Activated naive CD4-positive, alpha-beta T cell treated with anti-CD3 and anti-CD28 coated beads, Interleukin-2, amount 10 ng/mL, durations not matched to agents 7 days and 5 days (primary cell): ENCODE results near the gene EEFSEC.

ENCODE experiments used
- CTCF ChIA-PET: fragments of 350-600 bp; sonication (Branson Sonifier 250); formaldehyde crosslinking; loops from one replicate; lab custom pipeline; 2021; ENCODE audit warnings: antibody characterized with exemption; lab: Charles Lee
- DNase-seq: peaks from one replicate; pipeline ENCODE4 v3.0.0-alpha.2; 2020
- H3K27ac Mint-ChIP-seq: one replicate; pipeline ENCODE4 v1.8.0; 2021; ENCODE audit warnings: mild to moderate bottlenecking, moderate library complexity, mixed read lengths
- H3K27me3 Mint-ChIP-seq: one replicate; pipeline ENCODE4 v1.8.0; 2021; ENCODE audit warnings: mild to moderate bottlenecking, mixed read lengths
- H3K36me3 Mint-ChIP-seq: one replicate; pipeline ENCODE4 v1.8.0; 2021; ENCODE audit warnings: mixed read lengths
- H3K4me1 Mint-ChIP-seq: one replicate; pipeline ENCODE4 v1.8.0; 2021; ENCODE audit warnings: mixed read lengths
- H3K4me3 Mint-ChIP-seq: one replicate; pipeline ENCODE4 v1.8.0; 2021; ENCODE audit warnings: mild to moderate bottlenecking, moderate library complexity, mixed read lengths
- H3K9me3 Mint-ChIP-seq: one replicate; pipeline ENCODE4 v1.8.0; 2021; ENCODE audit warnings: mixed read lengths

Gene EEFSEC

GRCh38 chr3:128276146-128276435 lies 122.8 kb downstream of the EEFSEC start:
- CTCF ChIA-PET: no interaction called here
- H3K27ac Mint-ChIP-seq: no peak overlapping the region
- no peaks in the 10 kb centered on the region for H3K9me3 Mint-ChIP-seq
- H3K4me3 Mint-ChIP-seq: no peak overlapping the region
- DNase-seq: no peak
- H3K36me3 Mint-ChIP-seq: no peaks in the 10 kb centered on the region
- no peaks in the 10 kb centered on the region for H3K27me3 Mint-ChIP-seq
- H3K4me1 Mint-ChIP-seq: no peaks in the 10 kb centered on the region

GRCh38 chr3:128276577-128277183 lies 123.4 kb downstream of the EEFSEC start:
- H3K27ac Mint-ChIP-seq: no peak overlapping the region
- H3K27me3 Mint-ChIP-seq: no peaks in the 10 kb centered on the region
- H3K4me1 Mint-ChIP-seq: no peaks in the 10 kb centered on the region
- no peaks in the 10 kb centered on the region for H3K36me3 Mint-ChIP-seq
- DNase-seq: no peak
- H3K4me3 Mint-ChIP-seq: no peak overlapping the region
- no peaks in the 10 kb centered on the region for H3K9me3 Mint-ChIP-seq
- CTCF ChIA-PET: no interaction called here

GRCh38 chr3:128277378-128278069 lies 124.2 kb downstream of the EEFSEC start:
- H3K9me3 Mint-ChIP-seq: no peaks in the 10 kb centered on the region
- no peaks in the 10 kb centered on the region for H3K36me3 Mint-ChIP-seq
- H3K4me3 Mint-ChIP-seq: no peak overlapping the region
- H3K4me1 Mint-ChIP-seq: no peaks in the 10 kb centered on the region
- no peak for DNase-seq
- H3K27ac Mint-ChIP-seq: no peak overlapping the region
- CTCF ChIA-PET: no interaction called here
- H3K27me3 Mint-ChIP-seq: no peaks in the 10 kb centered on the region

- no peak for DNase-seq
- H3K4me3 Mint-ChIP-seq: no peak overlapping the region
- no peaks in the 10 kb centered on the region for H3K9me3 Mint-ChIP-seq
- no peaks in the 10 kb centered on the region for H3K4me1 Mint-ChIP-seq
- H3K36me3 Mint-ChIP-seq: no peaks in the 10 kb centered on the region
- no peaks in the 10 kb centered on the region for H3K27me3 Mint-ChIP-seq
- H3K27ac Mint-ChIP-seq: no peak overlapping the region
- CTCF ChIA-PET: no interaction called here
Observed at GRCh38 chr3:128278130-128278529, 124.8 kb downstream of the EEFSEC start.

GRCh38 chr3:128278761-128279600 lies 125.7 kb downstream of the EEFSEC start:
- Mint-ChIP-seq H3K9me3 (no peaks in the 10 kb centered on the region), H3K27ac (no peak overlapping the region), H3K4me1 (no peaks in the 10 kb centered on the region), H3K4me3 (no peak overlapping the region), H3K36me3 (no peaks in the 10 kb centered on the region), H3K27me3 (no peaks in the 10 kb centered on the region)
- DNase-seq: no peak
- CTCF ChIA-PET: no interaction called here

GRCh38 chr3:128279601-128279880 lies 126.3 kb downstream of the EEFSEC start:
- Mint-ChIP-seq H3K9me3 (no peaks in the 10 kb centered on the region), H3K36me3 (no peaks in the 10 kb centered on the region), H3K27ac (no peak overlapping the region), H3K4me3 (no peak overlapping the region), H3K27me3 (no peaks in the 10 kb centered on the region), H3K4me1 (no peaks in the 10 kb centered on the region)
- no peak for DNase-seq
- CTCF ChIA-PET: no interaction called here

- DNase-seq: no peak
- no peaks in the 10 kb centered on the region for H3K27me3 Mint-ChIP-seq
- H3K9me3 Mint-ChIP-seq: no peaks in the 10 kb centered on the region
- CTCF ChIA-PET: no interaction called here
- no peak overlapping the region for H3K27ac Mint-ChIP-seq
- H3K36me3 Mint-ChIP-seq: no peaks in the 10 kb centered on the region
- no peaks in the 10 kb centered on the region for H3K4me1 Mint-ChIP-seq
- no peak overlapping the region for H3K4me3 Mint-ChIP-seq
Observed at GRCh38 chr3:128280481-128281052, 127.3 kb downstream of the EEFSEC start.

GRCh38 chr3:128281056-128281455 lies 127.8 kb downstream of the EEFSEC start:
- no peak overlapping the region for H3K27ac Mint-ChIP-seq
- H3K4me3 Mint-ChIP-seq: no peak overlapping the region
- no peaks in the 10 kb centered on the region for H3K27me3 Mint-ChIP-seq
- CTCF ChIA-PET: no interaction called here
- no peaks in the 10 kb centered on the region for H3K9me3 Mint-ChIP-seq
- H3K4me1 Mint-ChIP-seq: no peaks in the 10 kb centered on the region
- DNase-seq: no peak
- no peaks in the 10 kb centered on the region for H3K36me3 Mint-ChIP-seq

- H3K27me3 Mint-ChIP-seq: no peaks in the 10 kb centered on the region
- H3K4me1 Mint-ChIP-seq: no peaks in the 10 kb centered on the region
- no peaks in the 10 kb centered on the region for H3K9me3 Mint-ChIP-seq
- no peak overlapping the region for H3K4me3 Mint-ChIP-seq
- DNase-seq: no peak
- CTCF ChIA-PET: no interaction called here
- H3K36me3 Mint-ChIP-seq: no peaks in the 10 kb centered on the region
- H3K27ac Mint-ChIP-seq: no peak overlapping the region
Observed at GRCh38 chr3:128281461-128282367, 128.4 kb downstream of the EEFSEC start.

- CTCF ChIA-PET: no interaction called here
- H3K9me3 Mint-ChIP-seq: no peaks in the 10 kb centered on the region
- peaks cover 6% of the 10 kb centered on the region for H3K36me3 Mint-ChIP-seq
- H3K27me3 Mint-ChIP-seq: no peaks in the 10 kb centered on the region
- no peak overlapping the region for H3K27ac Mint-ChIP-seq
- no peak overlapping the region for H3K4me3 Mint-ChIP-seq
- DNase-seq: no peak
- H3K4me1 Mint-ChIP-seq: no peaks in the 10 kb centered on the region
Observed at GRCh38 chr3:128282380-128283196, 129.3 kb downstream of the EEFSEC start.

GRCh38 chr3:128283421-128283820 lies 130.1 kb downstream of the EEFSEC start:
- Mint-ChIP-seq H3K9me3 (no peaks in the 10 kb centered on the region), H3K27me3 (no peaks in the 10 kb centered on the region), H3K36me3 (peaks cover 8% of the 10 kb centered on the region), H3K4me1 (no peaks in the 10 kb centered on the region), H3K4me3 (no peak overlapping the region), H3K27ac (no peak overlapping the region)
- DNase-seq: no peak
- CTCF ChIA-PET: no interaction called here

GRCh38 chr3:128285042-128285966 lies 132.0 kb downstream of the EEFSEC start:
- no peaks in the 10 kb centered on the region for H3K27me3 Mint-ChIP-seq
- CTCF ChIA-PET: interaction anchor here (0.5 kb wide), 1 partner anchor 483 kb away, joined by 3 read pairs; no protein-coding TSS in a partner anchor
- DNase-seq: no peak
- peaks cover 16% of the 10 kb centered on the region for H3K36me3 Mint-ChIP-seq
- no peaks in the 10 kb centered on the region for H3K9me3 Mint-ChIP-seq
- no peak overlapping the region for H3K27ac Mint-ChIP-seq
- no peak overlapping the region for H3K4me3 Mint-ChIP-seq
- no peaks in the 10 kb centered on the region for H3K4me1 Mint-ChIP-seq

- no peaks in the 10 kb centered on the region for H3K4me1 Mint-ChIP-seq
- H3K27ac Mint-ChIP-seq: no peak overlapping the region
- CTCF ChIA-PET: no interaction called here
- H3K36me3 Mint-ChIP-seq: peaks cover 17% of the 10 kb centered on the region
- H3K9me3 Mint-ChIP-seq: no peaks in the 10 kb centered on the region
- H3K27me3 Mint-ChIP-seq: no peaks in the 10 kb centered on the region
- no peak for DNase-seq
- H3K4me3 Mint-ChIP-seq: no peak overlapping the region
Observed at GRCh38 chr3:128285967-128286321, 132.7 kb downstream of the EEFSEC start.
